HEK293T (cell line): Measurements from ENCODE around the gene ATP8A2.

ENCODE experiments used
- CTCF ChIA-PET: fragments of 350-600 bp; formaldehyde crosslinking; extraction: SDS; loops from one replicate; lab custom pipeline; 2021; ENCODE audit warnings: antibody characterized with exemption, inconsistent platforms; lab: Yijun Ruan, JAX
- POLR2A ChIA-PET: fragments of 350-600 bp; formaldehyde crosslinking; extraction: SDS; loops from one replicate; lab custom pipeline; 2020; ENCODE audit warnings: antibody characterized with exemption, inconsistent platforms; lab: Yijun Ruan, JAX
- DNase-seq: peaks from one replicate; pipeline ENCODE4 v3.0.0; 2012; ENCODE audit warnings: mixed read lengths; ENCODE audit errors: extremely low spot score
- ARNT ChIP-seq: fragments of 450-650 bp; IDR thresholded peaks from 2 replicates; pipeline ENCODE4 v1.6.1; 2017; ENCODE audit warnings: mild to moderate bottlenecking
- BHLHE40 ChIP-seq: fragments of 450-650 bp; IDR thresholded peaks from 2 replicates; pipeline ENCODE4 v1.6.1; 2016; ENCODE audit warnings: mild to moderate bottlenecking, moderate library complexity, borderline replicate concordance
- CTBP1 ChIP-seq: fragments of 450-650 bp; IDR thresholded peaks from 2 replicates; pipeline ENCODE4 v1.6.1; 2016; ENCODE audit warnings: borderline replicate concordance
- ELF4 ChIP-seq: fragments of 450-650 bp; IDR thresholded peaks from 2 replicates; pipeline ENCODE4 v1.6.1; 2017; ENCODE audit warnings: antibody characterized with exemption
- FOXA1 ChIP-seq: fragments of 450-650 bp; IDR thresholded peaks from 2 replicates; pipeline ENCODE4 v1.6.1; 2016; ENCODE audit warnings: mild to moderate bottlenecking
- FOXK2 ChIP-seq: fragments of 450-650 bp; IDR thresholded peaks from 2 replicates; pipeline ENCODE4 v1.6.1; 2016; ENCODE audit warnings: mild to moderate bottlenecking
- FOXM1 ChIP-seq: fragments of 450-650 bp; IDR thresholded peaks from 2 replicates; pipeline ENCODE4 v1.6.1; 2017; ENCODE audit warnings: mild to moderate bottlenecking, borderline replicate concordance
- HDGF ChIP-seq: fragments of 450-650 bp; IDR thresholded peaks from 2 replicates; pipeline ENCODE4 v1.6.1; 2017; ENCODE audit warnings: antibody characterized with exemption, borderline replicate concordance
- L3MBTL2 ChIP-seq: fragments of 450-650 bp; conservative IDR thresholded peaks from 2 replicates; pipeline ENCODE4 v1.6.1; 2016; ENCODE audit warnings: mild to moderate bottlenecking
- LEF1 ChIP-seq: fragments of 450-650 bp; IDR thresholded peaks from 2 replicates; pipeline ENCODE4 v1.6.1; 2017; ENCODE audit warnings: mild to moderate bottlenecking, borderline replicate concordance
- NFRKB ChIP-seq: fragments of 450-650 bp; IDR thresholded peaks from 2 replicates; pipeline ENCODE4 v1.6.1; 2016; ENCODE audit warnings: mild to moderate bottlenecking, moderate library complexity
- SP1 ChIP-seq: fragments of 450-650 bp; IDR thresholded peaks from 2 replicates; pipeline ENCODE4 v1.6.1; 2017
- SUZ12 ChIP-seq: fragments of 450-650 bp; IDR thresholded peaks from 2 replicates; pipeline ENCODE4 v1.6.1; 2016; ENCODE audit warnings: mild to moderate bottlenecking
- TARDBP ChIP-seq: fragments of 450-650 bp; IDR thresholded peaks from 2 replicates; pipeline ENCODE4 v1.6.1; 2016
- ZNF384 ChIP-seq: fragments of 450-650 bp; IDR thresholded peaks from 2 replicates; pipeline ENCODE4 v1.6.1; 2016
- TF ChIP-seq, protein P1 (sequence below): fragments of 450-650 bp; IDR thresholded peaks from 2 replicates; pipeline ENCODE4 v1.6.1; 2016

ATP8A2 gene

DNA sequence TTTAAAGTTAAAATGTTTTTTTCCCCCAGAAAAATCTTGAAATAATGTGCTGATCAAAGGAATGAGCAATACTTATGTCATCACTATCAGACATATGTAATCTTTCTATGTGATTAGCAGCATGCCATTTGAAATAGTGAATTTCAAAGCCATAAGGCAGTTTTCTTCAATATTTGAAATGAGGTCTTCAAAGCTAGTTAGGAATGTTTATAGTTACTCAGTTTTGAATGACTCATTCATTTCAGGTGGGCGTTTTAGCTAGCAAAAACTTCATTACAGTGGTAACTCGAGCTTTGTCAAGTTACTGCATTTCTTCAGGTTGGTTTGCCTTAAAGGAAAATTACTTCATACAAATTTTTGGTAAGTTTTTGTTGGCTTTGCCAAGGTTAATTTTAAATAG lies 102.1 kb downstream of the ATP8A2 start:
- TF ChIP-seq ZNF384 (no peak), L3MBTL2 (no peak), FOXM1 (no peak), LEF1 (no peak)
- TF ChIP-seq, protein P1, sequence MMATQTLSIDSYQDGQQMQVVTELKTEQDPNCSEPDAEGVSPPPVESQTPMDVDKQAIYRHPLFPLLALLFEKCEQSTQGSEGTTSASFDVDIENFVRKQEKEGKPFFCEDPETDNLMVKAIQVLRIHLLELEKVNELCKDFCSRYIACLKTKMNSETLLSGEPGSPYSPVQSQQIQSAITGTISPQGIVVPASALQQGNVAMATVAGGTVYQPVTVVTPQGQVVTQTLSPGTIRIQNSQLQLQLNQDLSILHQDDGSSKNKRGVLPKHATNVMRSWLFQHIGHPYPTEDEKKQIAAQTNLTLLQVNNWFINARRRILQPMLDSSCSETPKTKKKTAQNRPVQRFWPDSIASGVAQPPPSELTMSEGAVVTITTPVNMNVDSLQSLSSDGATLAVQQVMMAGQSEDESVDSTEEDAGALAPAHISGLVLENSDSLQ: no peak
- no peak for DNase-seq
- POLR2A ChIA-PET: no interaction called here
- CTCF ChIA-PET: no interaction called here

- ChIA-PET POLR2A (no interaction called here), CTCF (interaction anchor here (0.6 kb wide), 2 partner anchors 306 to 1037 kb away, joined by 3 read pairs; partner anchors contain the start of gene AMER2)
- DNase-seq: no peak
- TF ChIP-seq SUZ12 (no peak), SP1 (no peak), ZNF384 (no peak), NFRKB (no peak), BHLHE40 (no peak), ELF4 (no peak), ARNT (no peak), TARDBP (no peak), LEF1 (no peak), L3MBTL2 (no peak)
- TF ChIP-seq, protein P1: no peak
Observed at GRCh38 chr13:25478186-25478585, 106.4 kb downstream of the ATP8A2 start.

DNA sequence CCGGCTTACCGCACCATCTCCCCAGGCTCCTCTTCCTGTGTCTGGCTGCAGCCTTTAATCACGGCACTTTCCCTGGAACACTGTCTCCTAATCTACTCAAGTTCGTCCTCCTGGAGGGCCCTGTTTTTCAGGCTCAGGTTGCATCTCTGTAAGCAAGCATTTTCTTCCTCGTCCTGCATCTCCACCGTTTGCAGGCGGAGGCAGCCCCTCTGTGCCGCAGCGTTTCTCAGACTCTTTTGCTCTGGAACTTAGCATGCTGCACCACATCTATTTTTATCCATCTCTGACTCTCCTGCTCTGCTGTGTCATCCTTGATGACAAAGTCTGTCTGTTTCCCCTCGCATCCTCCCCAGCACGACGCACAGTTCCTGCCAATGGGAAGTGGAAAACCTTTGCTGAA lies 117.5 kb downstream of the ATP8A2 start:
- ChIA-PET POLR2A (no interaction called here), CTCF (no interaction called here)
- no peak for DNase-seq
- TF ChIP-seq FOXM1 (no peak), ARNT (no peak), L3MBTL2 (no peak), SUZ12 (no peak), LEF1 (no peak), CTBP1 (no peak), SP1 (no peak), FOXK2 (no peak), BHLHE40 (no peak), ZNF384 (no peak), TARDBP (no peak), FOXA1 (no peak), NFRKB (no peak), HDGF (no peak), ELF4 (no peak)
- TF ChIP-seq, protein P1: no peak

- DNase-seq: no peak
- POLR2A ChIA-PET: no interaction called here
- CTCF ChIA-PET: no interaction called here
- no peak for TF ChIP-seq CTBP1
- TF ChIP-seq FOXA1: no peak
- TF ChIP-seq FOXK2: no peak
- TF ChIP-seq ZNF384: no peak
- TF ChIP-seq SUZ12: no peak
- TF ChIP-seq SP1: no peak
- TF ChIP-seq NFRKB: no peak
- no peak for TF ChIP-seq FOXM1
- TF ChIP-seq, protein P1: no peak
Observed at GRCh38 chr13:25490236-25490635, 118.5 kb downstream of the ATP8A2 start.

- POLR2A ChIA-PET: no interaction called here
- no peak for DNase-seq
- TF ChIP-seq BHLHE40 (no peak), FOXM1 (no peak), CTBP1 (no peak), NFRKB (no peak), SP1 (no peak), HDGF (no peak), ARNT (no peak)
Observed at GRCh38 chr13:25493931-25494640, 122.3 kb downstream of the ATP8A2 start.

More at GRCh38 chr13:25493931-25494640, 122.3 kb downstream of the ATP8A2 start:
- CTCF ChIA-PET: interaction anchor here (1.0 kb wide), 1 partner anchor 16 kb away, joined by 3 read pairs; no protein-coding TSS in a partner anchor
